ENCODE results near the gene SLC35B2.
"Not testable (repeated sequence)": the region's sequence is repeated elsewhere in the genome, so short reads cannot be mapped to it uniquely, and the experiment has no call there.

Gene SLC35B2

GRCh38 chr6:44245912-44246662, 11.2 kb downstream of the SLC35B2 start:
- peak; percentile 83 for DNase-seq
- in situ Hi-C loops (cut with HindIII; ENCODE audit: low pct_ligation_motif_present, low pct_unique_long_range_greater_than_20kb, low sequenced_read_pairs), result no loop called here

- no peak for DNase-seq
- in situ Hi-C loops (cut with HindIII; ENCODE audit: low pct_ligation_motif_present, low pct_unique_long_range_greater_than_20kb, low sequenced_read_pairs), result no loop called here
These were observed 11.9 kb downstream of the SLC35B2 start for GRCh38 chr6:44245391-44245911.

- no peak for DNase-seq
- in situ Hi-C loops (cut with HindIII; ENCODE audit: low pct_ligation_motif_present, low pct_unique_long_range_greater_than_20kb, low sequenced_read_pairs), result no loop called here
These were observed 14.0 kb downstream of the SLC35B2 start for GRCh38 chr6:44243345-44243744.

- in situ Hi-C loops (cut with HindIII; ENCODE audit: low pct_ligation_motif_present, low pct_unique_long_range_greater_than_20kb, low sequenced_read_pairs), result no loop called here
- DNase-seq, result no peak
These were observed 18.5 kb downstream of the SLC35B2 start for GRCh38 chr6:44238687-44239350.

- in situ Hi-C loops (cut with HindIII; ENCODE audit: low pct_ligation_motif_present, low pct_unique_long_range_greater_than_20kb, low sequenced_read_pairs), result no loop called here
- DNase-seq, result peak; percentile 71
These were observed 19.4 kb downstream of the SLC35B2 start for GRCh38 chr6:44237813-44238433.

GRCh38 chr6:44237021-44237812, 20.1 kb downstream of the SLC35B2 start:
- peak; percentile 98 for DNase-seq
- in situ Hi-C loops (cut with HindIII; ENCODE audit: low pct_ligation_motif_present, low pct_unique_long_range_greater_than_20kb, low sequenced_read_pairs), result no loop called here

GRCh38 chr6:44235891-44236516, 21.3 kb downstream of the SLC35B2 start:
- no peak for DNase-seq
- in situ Hi-C loops (cut with HindIII; ENCODE audit: low pct_ligation_motif_present, low pct_unique_long_range_greater_than_20kb, low sequenced_read_pairs), result no loop called here

GRCh38 chr6:44235269-44235668, 22.1 kb downstream of the SLC35B2 start:
- in situ Hi-C loops (cut with HindIII; ENCODE audit: low pct_ligation_motif_present, low pct_unique_long_range_greater_than_20kb, low sequenced_read_pairs), result no loop called here
- DNase-seq, result no peak

- in situ Hi-C loops (cut with HindIII; ENCODE audit: low pct_ligation_motif_present, low pct_unique_long_range_greater_than_20kb, low sequenced_read_pairs), result no loop called here
- peak; percentile 80 for DNase-seq
These were observed 23.0 kb downstream of the SLC35B2 start for GRCh38 chr6:44234101-44235025.

- no peak for DNase-seq
- in situ Hi-C loops (cut with HindIII; ENCODE audit: low pct_ligation_motif_present, low pct_unique_long_range_greater_than_20kb, low sequenced_read_pairs), result no loop called here
These were observed 23.7 kb downstream of the SLC35B2 start for GRCh38 chr6:44233567-44234100.

- in situ Hi-C loops (cut with HindIII; ENCODE audit: low pct_ligation_motif_present, low pct_unique_long_range_greater_than_20kb, low sequenced_read_pairs), result no loop called here
- no peak for DNase-seq
These were observed 24.4 kb downstream of the SLC35B2 start for GRCh38 chr6:44232676-44233566.

- in situ Hi-C loops (cut with HindIII; ENCODE audit: low pct_ligation_motif_present, low pct_unique_long_range_greater_than_20kb, low sequenced_read_pairs); DNase-seq: not testable (repeated sequence)
These were observed 25.9 kb downstream of the SLC35B2 start for GRCh38 chr6:44231426-44231825.

GRCh38 chr6:44230034-44230675, 27.2 kb downstream of the SLC35B2 start:
- DNase-seq, result no peak
- in situ Hi-C loops (cut with HindIII; ENCODE audit: low pct_ligation_motif_present, low pct_unique_long_range_greater_than_20kb, low sequenced_read_pairs), result no loop called here

- DNase-seq, result no peak
- in situ Hi-C loops (cut with HindIII; ENCODE audit: low pct_ligation_motif_present, low pct_unique_long_range_greater_than_20kb, low sequenced_read_pairs), result no loop called here
These were observed 27.8 kb downstream of the SLC35B2 start for GRCh38 chr6:44229376-44230033.

GRCh38 chr6:44228836-44229235, 28.5 kb downstream of the SLC35B2 start:
- in situ Hi-C loops (cut with HindIII; ENCODE audit: low pct_ligation_motif_present, low pct_unique_long_range_greater_than_20kb, low sequenced_read_pairs), result no loop called here
- no peak for DNase-seq

Measured in ACHN (cell line).